HEK293 (cell line): ENCODE results near the gene ZCCHC14.

Source experiments
- CTCF ChIA-PET: fragments of 350-600 bp; formaldehyde crosslinking; extraction: SDS; loops from one replicate; lab custom pipeline; 2021; ENCODE audit warnings: antibody characterized with exemption; lab: Yijun Ruan, JAX
- POLR2A ChIA-PET: fragments of 300-600 bp; formaldehyde crosslinking; extraction: SDS; loops from one replicate; lab custom pipeline; 2020; ENCODE audit warnings: antibody characterized with exemption, inconsistent platforms; lab: Yijun Ruan, JAX
- H3K27ac ChIP-seq: fragments of 200-500 bp; sonication (Bioruptor generic); 2 replicates; pipeline ENCODE4 v1.5.1; 2014; ENCODE audit warnings: low read depth, low read length, control low read depth, inconsistent platforms; ENCODE audit errors: extremely low read depth
- H3K36me3 ChIP-seq, 2 experiments: fragments of 200-500 bp in 1 of 2; sonication (Bioruptor generic) in 1 of 2; 1 replicate in 1 of 2; 2 replicates in 1 of 2; pipeline ENCODE4 v1.5.1; 2014 to 2017; ENCODE audit warnings: inconsistent platforms in 2 of 2, low read length in 2 of 2; ENCODE audit not compliant: control insufficient read depth in 2 of 2, insufficient read depth in 1 of 2
- H3K4me1 ChIP-seq: fragments of 200-500 bp; sonication (Bioruptor generic); 2 replicates; pipeline ENCODE4 v1.5.1; 2014; ENCODE audit warnings: mild to moderate bottlenecking, low read length, inconsistent platforms; ENCODE audit not compliant: control insufficient read depth, insufficient read depth
- H3K4me3 ChIP-seq: 2 replicates; pipeline ENCODE4 v1.5.1; 2011; ENCODE audit warnings: low read depth, mild to moderate bottlenecking, control low read depth, low read length, moderate library complexity
- H3K9me3 ChIP-seq: fragments of 200-500 bp; sonication (Bioruptor generic); 2 replicates; pipeline ENCODE4 v1.5.1; 2014; ENCODE audit warnings: low read depth, low read length, inconsistent platforms; ENCODE audit not compliant: control insufficient read depth, insufficient read depth
- HIC1 ChIP-seq: fragments of 450-650 bp; formaldehyde crosslinking; IDR thresholded peaks from 2 replicates; pipeline ENCODE4 v1.5.1; 2016; ENCODE audit warnings: missing biosample characterization, missing genetic modification characterization
- HOXC10 ChIP-seq: sonication (generic); formaldehyde crosslinking; IDR thresholded peaks from 2 replicates; pipeline ENCODE4 v1.8.1; 2023; ENCODE audit warnings: mild to moderate bottlenecking, missing genetic modification reagents
- KLF9 ChIP-seq: fragments of 450-650 bp; formaldehyde crosslinking; IDR thresholded peaks from 2 replicates; pipeline ENCODE4 v1.5.1; 2016; ENCODE audit warnings: missing biosample characterization, missing genetic modification characterization, low read depth
- PRDM10 ChIP-seq: fragments of 450-650 bp; formaldehyde crosslinking; IDR thresholded peaks from 2 replicates; pipeline ENCODE4 v1.5.1; 2016; ENCODE audit warnings: missing biosample characterization, missing genetic modification characterization
- SCRT2 ChIP-seq: fragments of 450-650 bp; formaldehyde crosslinking; IDR thresholded peaks from 2 replicates; pipeline ENCODE4 v1.5.1; 2016; ENCODE audit warnings: missing biosample characterization, missing genetic modification characterization
- ZBTB20 ChIP-seq: fragments of 450-650 bp; formaldehyde crosslinking; IDR thresholded peaks from 2 replicates; pipeline ENCODE4 v1.5.1; 2016; ENCODE audit warnings: missing biosample characterization, missing genetic modification characterization
- ZBTB48 ChIP-seq: fragments of 450-650 bp; formaldehyde crosslinking; IDR thresholded peaks from 2 replicates; pipeline ENCODE4 v1.5.1; 2016; ENCODE audit warnings: missing biosample characterization, missing genetic modification characterization
- ZBTB6 ChIP-seq: fragments of 450-650 bp; formaldehyde crosslinking; IDR thresholded peaks from 2 replicates; pipeline ENCODE4 v1.5.1; 2017; ENCODE audit warnings: missing biosample characterization, missing genetic modification characterization
- ZFHX2 ChIP-seq: fragments of 450-650 bp; formaldehyde crosslinking; conservative IDR thresholded peaks from 2 replicates; pipeline ENCODE4 v1.5.1; 2016; ENCODE audit warnings: missing biosample characterization, missing genetic modification characterization
- ZNF157 ChIP-seq: fragments of 450-650 bp; formaldehyde crosslinking; IDR thresholded peaks from 2 replicates; pipeline ENCODE4 v1.5.1; 2016; ENCODE audit warnings: missing biosample characterization, missing genetic modification characterization
- ZNF394 ChIP-seq: fragments of 450-650 bp; formaldehyde crosslinking; IDR thresholded peaks from 2 replicates; pipeline ENCODE4 v1.5.1; 2016; ENCODE audit warnings: missing biosample characterization, missing genetic modification characterization, mild to moderate bottlenecking, moderate library complexity, borderline replicate concordance
- ZNF398 ChIP-seq: fragments of 450-650 bp; formaldehyde crosslinking; IDR thresholded peaks from 2 replicates; pipeline ENCODE4 v1.5.1; 2017; ENCODE audit warnings: missing biosample characterization, missing genetic modification characterization
- ZNF518A ChIP-seq: fragments of 450-650 bp; formaldehyde crosslinking; conservative IDR thresholded peaks from 2 replicates; pipeline ENCODE4 v1.5.1; 2016; ENCODE audit warnings: low read depth, missing biosample characterization, missing genetic modification characterization
- ZNF521 ChIP-seq: fragments of 450-650 bp; formaldehyde crosslinking; IDR thresholded peaks from 2 replicates; pipeline ENCODE4 v1.5.1; 2017; ENCODE audit warnings: missing biosample characterization, mild to moderate bottlenecking, missing genetic modification characterization
- ZNF600 ChIP-seq: fragments of 450-650 bp; formaldehyde crosslinking; IDR thresholded peaks from 2 replicates; pipeline ENCODE4 v1.5.1; 2016; ENCODE audit warnings: missing biosample characterization, missing genetic modification characterization
- ZNF626 ChIP-seq: fragments of 450-650 bp; sonication (Bioruptor Pico); formaldehyde crosslinking; IDR thresholded peaks from 2 replicates; pipeline ENCODE4 v1.5.1; 2018; ENCODE audit warnings: missing biosample characterization, missing genetic modification characterization, inconsistent platforms
- ZNF629 ChIP-seq: fragments of 450-650 bp; formaldehyde crosslinking; IDR thresholded peaks from 2 replicates; pipeline ENCODE4 v1.5.1; 2017; ENCODE audit warnings: missing biosample characterization, missing genetic modification characterization
- ZNF704 ChIP-seq: fragments of 450-650 bp; formaldehyde crosslinking; IDR thresholded peaks from 2 replicates; pipeline ENCODE4 v1.5.1; 2016; ENCODE audit warnings: missing biosample characterization, missing genetic modification characterization

The ZCCHC14 gene

GRCh38 chr16:87541872-87542234 is 49.0 kb upstream of the ZCCHC14 start (continued):
- TF ChIP-seq HIC1, result no peak

- no peaks in the 10 kb centered on the region for H3K9me3 ChIP-seq
- CTCF ChIA-PET, result interaction anchor here (0.7 kb wide), 1 partner anchor 927 kb away, joined by 3 read pairs; no protein-coding TSS in a partner anchor
- no peak overlapping the region for H3K4me3 ChIP-seq
- POLR2A ChIA-PET, result no interaction called here
- H3K4me1 ChIP-seq, result no peaks in the 10 kb centered on the region
- H3K36me3 ChIP-seq, result no peaks in the 10 kb centered on the region
- no peak overlapping the region for H3K27ac ChIP-seq
- TF ChIP-seq HOXC10, result no peak
- TF ChIP-seq ZBTB20 (tag by site-specific recombination), result peak; percentile 100
- TF ChIP-seq ZFHX2 (tag by site-specific recombination), result peak; percentile 24; the same call in 1 of the 2 replicates
- TF ChIP-seq KLF9 (tag by site-specific recombination), result no peak
- TF ChIP-seq ZNF626 (tag by site-specific recombination), result no peak
- no peak for TF ChIP-seq ZNF518A
- peak; percentile 75 for TF ChIP-seq PRDM10
- peak; percentile 85 for TF ChIP-seq ZBTB48 (tag by site-specific recombination)
- 0 out of 2 replicates have a peak, but pooled peaks have one; percentile 10 for TF ChIP-seq ZNF394
- TF ChIP-seq ZNF600, result peak; percentile 63
- TF ChIP-seq ZNF704 (tag by site-specific recombination), result no peak
- TF ChIP-seq ZBTB6 (tag by site-specific recombination), result 0 out of 2 replicates have a peak, but pooled peaks have one; percentile 29
- 0 out of 2 replicates have a peak, but pooled peaks have one; percentile 17 for TF ChIP-seq ZNF398 (tag by site-specific recombination)
- no peak for TF ChIP-seq ZNF521 (tag by site-specific recombination)
- TF ChIP-seq SCRT2 (tag by site-specific recombination), result no peak
- TF ChIP-seq ZNF629 (tag by site-specific recombination), result peak; percentile 39; the same call in 1 of the 2 replicates
- TF ChIP-seq ZNF157 (tag by site-specific recombination), result no peak
Observed at GRCh38 chr16:87541147-87541871, 48.5 kb upstream of the ZCCHC14 start.
